Upper lobe of left lung (tissue), 4 donors: ENCODE results near the gene PRORP.

ENCODE experiments used
- CTCF ChIP-seq, 6 experiments: fragments of 450-650 bp in 4 of 6; fragments of 200-600 bp in 2 of 6; sonication (generic) in 2 of 6; IDR thresholded peaks; one replicate each; pipeline ENCODE4 v1.5.1; 2016 to 2019; ENCODE audit warnings: antibody characterized with exemption in 6 of 6
- EP300 ChIP-seq, 4 donors: sonication (generic); formaldehyde crosslinking; IDR thresholded peaks; one replicate each; pipeline ENCODE4 v1.5.1; 2017; ENCODE audit warnings: antibody characterized with exemption in 4 of 4, control low read depth in 2 of 4
- POLR2A ChIP-seq, 4 donors: fragments of 450-650 bp; IDR thresholded peaks; one replicate each; pipeline ENCODE4 v1.5.1; 2016 to 2017; ENCODE audit warnings: antibody characterized with exemption in 4 of 4, mild to moderate bottlenecking in 2 of 4

- TF ChIP-seq POLR2A (IDR thresholded peaks at IDR 0.05) (no peak), CTCF (IDR thresholded peaks at IDR 0.05) (no peak), EP300 (IDR thresholded peaks at IDR 0.05) (no peak)
These were observed 48.9 kb upstream of the PRORP start for GRCh38 chr14:35073486-35073885.
